ENCODE measurements around the gene INTS15.
A peak's percentile ranks its signal among the peaks of the same experiment; 100 is the strongest.

INTS15 gene

DNA sequence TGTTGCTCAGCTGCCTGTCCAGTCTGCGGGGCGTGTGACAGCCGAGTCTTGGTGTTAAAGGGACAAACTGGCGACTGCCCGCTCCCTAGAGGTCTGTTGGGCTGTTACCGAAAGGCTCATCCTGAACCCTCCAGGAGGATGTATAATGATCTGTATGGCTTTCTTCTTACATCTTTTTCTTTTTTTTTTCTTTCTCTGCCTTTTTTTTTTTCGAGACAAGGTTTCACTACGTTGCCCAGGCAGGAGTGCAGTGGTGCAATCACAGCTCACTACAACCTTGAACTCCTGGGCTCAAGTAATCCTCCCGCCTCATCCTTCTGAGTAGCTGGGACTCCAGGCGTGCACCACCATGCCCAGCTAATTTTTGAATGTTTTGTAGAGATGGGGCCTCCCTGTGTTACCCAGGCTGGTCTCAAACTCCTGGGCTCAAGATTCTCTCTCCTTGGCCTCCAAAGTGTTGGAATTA is 857 bp downstream of the INTS15 start:
- DNase-seq (ENCODE audit: insufficient read length, low spot score), result no peak
- FAIRE-seq, result peak; percentile 43
- TF ChIP-seq TAF1 (IDR thresholded peaks at IDR 0.05; ENCODE audit: low read depth, low read length), result no peak
- TF ChIP-seq POLR2AphosphoS5 (IDR thresholded peaks at IDR 0.05; ENCODE audit: low read depth, low read length), result no peak

DNA sequence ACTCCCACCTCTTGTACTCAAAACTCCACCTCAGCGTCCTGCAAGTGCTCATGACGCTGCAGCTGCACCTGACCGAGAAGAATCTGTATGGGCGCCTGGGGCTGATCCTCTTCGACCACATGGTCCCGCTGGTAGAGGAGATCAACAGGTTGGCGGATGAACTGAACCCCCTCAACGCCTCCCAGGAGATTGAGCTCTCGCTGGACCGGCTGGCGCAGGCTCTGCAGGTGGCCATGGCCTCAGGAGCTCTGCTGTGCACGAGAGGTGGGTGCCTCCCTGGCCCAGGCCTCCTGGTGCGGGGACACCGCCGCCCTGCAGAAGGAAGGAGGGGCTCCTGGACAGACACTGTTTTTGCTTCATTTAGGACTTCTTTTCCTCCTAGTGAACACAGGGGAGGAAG is 10.3 kb downstream of the INTS15 start:
- TF ChIP-seq POU2F2 (IDR thresholded peaks at IDR 0.05; ENCODE audit: low read depth, low read length) (no peak), PAX5 (IDR thresholded peaks at IDR 0.05; ENCODE audit: insufficient read depth, low read length, severe bottlenecking) (no peak), POLR2A (IDR thresholded peaks at IDR 0.05; ENCODE audit: low read depth, low read length) (no peak), TAF1 (IDR thresholded peaks at IDR 0.05; ENCODE audit: low read depth, low read length) (no peak), SPI1 (IDR thresholded peaks at IDR 0.05; ENCODE audit: low read depth, low read length) (no peak), POLR2AphosphoS5 (IDR thresholded peaks at IDR 0.05; ENCODE audit: low read depth, low read length) (no peak)
- FAIRE-seq, result no peak
- no peak for DNase-seq (ENCODE audit: insufficient read length, low spot score)

DNA sequence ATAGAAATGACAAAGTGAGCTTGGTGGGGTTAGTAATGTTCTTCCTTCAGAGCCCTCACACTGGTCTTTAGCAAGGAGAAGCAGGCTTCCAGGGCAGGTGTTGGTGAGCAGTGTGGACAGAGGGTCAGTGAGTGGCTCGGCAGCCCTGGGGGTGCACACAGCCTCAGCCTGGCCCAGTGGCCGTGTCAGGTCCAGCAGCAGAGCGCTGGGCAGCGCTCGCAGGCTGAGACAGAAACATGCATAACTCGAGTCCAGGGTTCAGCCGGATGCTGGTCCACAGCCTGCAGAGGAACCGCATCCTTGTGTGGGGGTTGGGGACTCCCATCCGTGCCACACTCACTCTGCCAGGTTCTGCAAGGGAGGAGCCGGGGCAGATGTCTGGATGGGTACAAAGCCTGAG is 14.6 kb downstream of the INTS15 start:
- FAIRE-seq, result no peak
- DNase-seq (ENCODE audit: insufficient read length, low spot score), result no peak
- no peak for TF ChIP-seq POLR2AphosphoS5 (IDR thresholded peaks at IDR 0.05; ENCODE audit: low read depth, low read length)
- TF ChIP-seq PAX5 (IDR thresholded peaks at IDR 0.05; ENCODE audit: insufficient read depth, low read length, severe bottlenecking), result no peak
- TF ChIP-seq POLR2A (IDR thresholded peaks at IDR 0.05; ENCODE audit: low read depth, low read length), result no peak
- no peak for TF ChIP-seq POU2F2 (IDR thresholded peaks at IDR 0.05; ENCODE audit: low read depth, low read length)
- no peak for TF ChIP-seq SPI1 (IDR thresholded peaks at IDR 0.05; ENCODE audit: low read depth, low read length)
- no peak for TF ChIP-seq TAF1 (IDR thresholded peaks at IDR 0.05; ENCODE audit: low read depth, low read length)

DNA sequence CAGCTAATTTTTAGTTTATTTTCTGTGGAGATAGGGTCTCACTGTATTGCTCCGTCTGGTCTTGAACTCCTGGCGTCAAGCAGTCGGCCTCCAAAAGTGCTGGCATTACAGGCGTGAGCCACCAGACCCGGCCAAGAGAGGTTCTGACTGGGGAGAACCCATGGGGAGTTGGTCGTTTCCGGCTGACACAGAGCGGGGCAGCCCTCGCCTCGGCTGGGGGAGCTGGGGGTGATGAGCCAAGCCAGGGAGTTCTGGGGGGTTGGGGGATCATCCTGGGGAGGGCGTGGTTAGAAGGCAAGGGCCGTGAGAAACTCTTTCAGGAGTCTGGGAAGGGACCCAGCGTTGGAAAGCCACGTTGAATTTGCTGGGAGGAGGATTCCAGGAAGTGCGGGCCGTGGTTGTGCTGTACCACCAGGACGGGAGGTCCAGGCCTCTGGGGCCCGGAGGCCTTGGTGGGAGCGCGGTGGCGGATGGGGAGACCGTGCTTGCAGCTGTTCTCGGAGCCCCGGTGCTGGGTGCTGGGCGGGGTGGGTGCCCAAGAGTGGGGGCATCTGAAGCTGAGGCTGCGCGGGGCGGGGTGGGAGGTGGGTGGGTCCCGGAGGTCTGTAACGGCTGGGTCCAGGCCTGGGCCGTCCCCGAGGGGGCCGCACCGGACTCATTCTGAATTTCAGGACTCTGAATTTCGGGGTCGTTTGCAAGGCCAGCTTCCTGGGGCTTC is 17.2 kb downstream of the INTS15 start:
- FAIRE-seq (no peak), DNase-seq (ENCODE audit: insufficient read length, low spot score) (no peak)
- TF ChIP-seq SPI1 (IDR thresholded peaks at IDR 0.05; ENCODE audit: low read depth, low read length), result no peak
- TF ChIP-seq POLR2A (IDR thresholded peaks at IDR 0.05; ENCODE audit: low read depth, low read length), result no peak
- TF ChIP-seq POU2F2 (IDR thresholded peaks at IDR 0.05; ENCODE audit: low read depth, low read length), result no peak
- no peak for TF ChIP-seq PAX5 (IDR thresholded peaks at IDR 0.05; ENCODE audit: insufficient read depth, low read length, severe bottlenecking)

DNA sequence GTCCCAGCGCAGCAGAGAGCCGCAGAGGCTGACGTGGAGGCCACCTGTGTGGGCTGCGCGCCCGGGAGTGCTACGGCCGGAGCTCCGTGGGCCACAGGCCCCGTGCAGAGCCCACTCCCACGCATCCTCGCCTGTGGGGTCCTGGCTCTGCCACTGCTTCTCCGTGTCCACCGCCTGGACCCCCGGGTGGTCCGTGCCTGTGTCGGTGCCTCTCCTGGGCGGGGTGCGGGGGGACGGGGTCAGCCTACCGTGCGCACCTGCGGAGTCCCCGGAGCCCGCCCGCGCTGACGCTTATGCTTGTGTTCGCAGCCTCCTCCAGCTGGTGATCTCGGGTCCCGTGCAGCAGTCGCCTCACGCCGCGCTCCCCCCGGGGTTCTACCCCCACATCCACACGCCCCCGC is 17.8 kb downstream of the INTS15 start:
- TF ChIP-seq POU2F2 (IDR thresholded peaks at IDR 0.05; ENCODE audit: low read depth, low read length), result no peak
- no peak for TF ChIP-seq TAF1 (IDR thresholded peaks at IDR 0.05; ENCODE audit: low read depth, low read length)
- TF ChIP-seq POLR2AphosphoS5 (IDR thresholded peaks at IDR 0.05; ENCODE audit: low read depth, low read length), result no peak
- TF ChIP-seq SPI1 (IDR thresholded peaks at IDR 0.05; ENCODE audit: low read depth, low read length), result no peak
- no peak for TF ChIP-seq POLR2A (IDR thresholded peaks at IDR 0.05; ENCODE audit: low read depth, low read length)
- no peak for DNase-seq (ENCODE audit: insufficient read length, low spot score)
- no peak for FAIRE-seq

DNA sequence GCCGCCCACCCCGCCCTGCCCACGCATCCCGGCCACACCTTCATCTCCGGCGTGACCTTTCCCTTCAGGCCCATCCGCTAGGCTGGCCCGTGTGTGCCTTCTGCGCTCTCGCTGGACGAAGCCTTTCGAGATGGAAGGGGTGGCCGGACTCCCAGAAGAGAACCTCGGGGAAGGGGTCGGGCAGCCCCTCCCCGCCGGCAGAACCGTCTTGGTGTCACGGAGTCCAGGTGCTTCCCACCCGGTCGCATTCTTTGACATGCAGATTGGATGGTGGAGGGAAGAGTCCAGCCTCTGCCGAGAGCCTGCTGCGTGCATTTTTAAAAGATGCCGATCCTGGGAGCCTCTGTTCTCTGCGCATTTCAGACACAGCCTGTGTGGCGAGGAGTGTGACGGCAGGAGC is 18.3 kb downstream of the INTS15 start:
- no peak for FAIRE-seq

DNA sequence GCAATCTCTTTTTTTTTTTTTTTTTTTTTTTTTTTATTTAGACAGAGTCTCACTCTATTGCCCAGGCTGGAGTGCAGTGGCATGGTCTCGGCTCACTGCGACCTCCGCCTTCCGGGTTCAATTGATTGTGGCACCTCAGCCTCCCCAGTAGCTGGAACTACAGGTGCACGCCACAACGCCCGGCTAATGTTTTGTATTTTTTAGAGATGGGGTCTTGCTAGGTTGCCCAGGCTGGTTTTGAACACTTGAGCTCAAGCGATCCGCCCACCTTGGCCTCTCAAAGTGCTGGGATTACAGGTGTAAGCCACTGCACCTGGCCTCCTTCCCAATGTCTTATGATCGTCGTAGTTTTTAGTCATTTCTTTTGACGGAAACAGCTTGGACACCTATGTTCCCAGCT is 19.0 kb downstream of the INTS15 start:
- no peak for FAIRE-seq
- no peak for TF ChIP-seq TAF1 (IDR thresholded peaks at IDR 0.05; ENCODE audit: low read depth, low read length)
- DNase-seq (ENCODE audit: insufficient read length, low spot score), result no peak

More for the DNA sequence above, 18.3 kb downstream of the INTS15 start:
- DNase-seq (ENCODE audit: insufficient read length, low spot score), result no peak
- no peak for TF ChIP-seq POLR2AphosphoS5 (IDR thresholded peaks at IDR 0.05; ENCODE audit: low read depth, low read length)

DNA sequence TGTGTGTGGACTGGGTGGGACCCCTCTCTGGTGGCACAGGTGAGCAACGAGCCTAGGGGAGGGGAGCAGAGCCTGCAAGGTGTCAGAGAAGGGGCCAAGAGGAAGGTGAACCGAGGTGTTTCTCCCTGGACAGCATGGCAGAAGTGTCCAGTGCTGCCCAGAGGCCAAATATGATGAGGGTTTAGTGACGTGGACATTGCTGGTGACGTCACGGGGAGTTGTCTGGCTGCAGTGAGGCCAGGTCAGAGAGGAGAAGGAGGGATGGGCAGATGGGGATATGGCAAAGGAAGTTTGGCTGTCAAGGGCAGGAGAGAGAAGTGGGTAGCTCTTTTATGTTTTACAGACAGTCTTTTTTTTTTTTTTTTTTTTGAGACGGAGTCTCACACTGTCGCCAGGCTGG is 23.0 kb downstream of the INTS15 start:
- no peak for FAIRE-seq
- TF ChIP-seq POLR2AphosphoS5 (IDR thresholded peaks at IDR 0.05; ENCODE audit: low read depth, low read length) (no peak), TAF1 (IDR thresholded peaks at IDR 0.05; ENCODE audit: low read depth, low read length) (no peak), SPI1 (IDR thresholded peaks at IDR 0.05; ENCODE audit: low read depth, low read length) (no peak), PAX5 (IDR thresholded peaks at IDR 0.05; ENCODE audit: insufficient read depth, low read length, severe bottlenecking) (no peak), POU2F2 (IDR thresholded peaks at IDR 0.05; ENCODE audit: low read depth, low read length) (no peak), POLR2A (IDR thresholded peaks at IDR 0.05; ENCODE audit: low read depth, low read length) (no peak)
- DNase-seq (ENCODE audit: insufficient read length, low spot score), result no peak

DNA sequence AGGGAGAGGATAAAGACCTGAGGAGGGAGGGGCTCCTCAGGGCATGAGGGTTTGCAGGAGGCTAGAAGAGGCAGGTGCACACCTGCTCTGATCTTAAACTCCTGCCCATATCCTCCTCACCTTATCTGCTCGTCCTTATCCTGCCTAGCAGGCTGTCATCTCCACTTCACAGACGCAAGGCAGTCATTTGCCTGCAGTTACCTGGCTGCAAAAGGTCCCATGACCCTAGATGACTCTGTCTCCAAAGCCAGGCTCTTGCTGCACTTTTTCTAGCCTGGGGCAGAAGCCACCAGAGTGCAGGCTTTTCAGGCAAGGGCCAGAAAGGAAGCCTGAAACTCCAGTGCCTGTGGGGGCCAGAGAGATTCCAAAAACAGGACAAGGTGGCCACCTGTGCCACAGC is 23.9 kb downstream of the INTS15 start:
- FAIRE-seq (no peak), DNase-seq (ENCODE audit: insufficient read length, low spot score) (no peak)
- TF ChIP-seq POLR2A (IDR thresholded peaks at IDR 0.05; ENCODE audit: low read depth, low read length) (no peak), POLR2AphosphoS5 (IDR thresholded peaks at IDR 0.05; ENCODE audit: low read depth, low read length) (no peak), SPI1 (IDR thresholded peaks at IDR 0.05; ENCODE audit: low read depth, low read length) (no peak), PAX5 (IDR thresholded peaks at IDR 0.05; ENCODE audit: insufficient read depth, low read length, severe bottlenecking) (no peak), POU2F2 (IDR thresholded peaks at IDR 0.05; ENCODE audit: low read depth, low read length) (no peak), TAF1 (IDR thresholded peaks at IDR 0.05; ENCODE audit: low read depth, low read length) (no peak)

DNA sequence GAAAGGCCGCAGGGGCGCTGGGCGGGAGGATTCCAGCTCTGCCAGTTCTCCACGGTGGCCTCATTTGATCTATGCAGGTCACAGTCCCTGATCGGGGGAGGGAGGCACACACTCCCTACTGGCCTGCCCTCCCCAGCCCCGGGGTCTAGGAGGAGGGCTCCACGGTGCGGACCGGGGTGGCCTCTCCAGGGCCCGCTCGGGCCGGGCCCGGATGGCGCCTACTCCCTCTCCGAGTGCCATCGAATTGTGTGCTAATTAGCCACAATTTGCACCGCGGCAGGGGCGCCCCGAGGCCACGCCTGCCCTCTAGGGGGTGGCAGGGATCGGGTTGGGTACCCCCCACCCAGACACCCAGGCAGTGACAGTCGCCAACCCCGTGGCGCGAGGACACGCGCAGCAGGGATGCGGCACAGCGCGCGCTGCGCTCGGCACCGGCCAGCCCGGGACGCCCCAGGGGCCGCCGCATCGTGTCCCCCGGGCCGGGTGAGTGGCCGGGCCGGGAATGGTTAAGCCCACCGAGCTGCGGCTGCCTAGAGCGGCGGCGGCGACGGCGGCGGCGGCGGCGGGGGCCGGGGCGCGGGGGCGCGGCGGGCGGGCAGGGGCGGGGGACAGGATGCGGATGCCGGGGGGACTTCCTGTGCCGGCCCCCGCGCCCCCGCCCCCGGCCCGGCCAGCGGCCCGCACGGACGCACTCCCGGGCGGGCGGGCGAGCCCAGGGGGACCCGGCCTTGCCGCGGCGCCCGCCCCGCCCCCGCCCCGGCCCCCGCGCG is 25.3 kb downstream of the INTS15 start, which contains the start of gene ZNF853:
Gene ZNF853, plus strand, starts transcription at position 658 of the 770 bp plus-strand sequence. CDS start 565 bp downstream, outside the sequence.
- DNase-seq (ENCODE audit: insufficient read length, low spot score) (no peak), FAIRE-seq (no peak)
- no peak for TF ChIP-seq POU2F2 (IDR thresholded peaks at IDR 0.05; ENCODE audit: low read depth, low read length)
- TF ChIP-seq SPI1 (IDR thresholded peaks at IDR 0.05; ENCODE audit: low read depth, low read length), result no peak
- TF ChIP-seq PAX5 (IDR thresholded peaks at IDR 0.05; ENCODE audit: insufficient read depth, low read length, severe bottlenecking), result no peak
- TF ChIP-seq POLR2AphosphoS5 (IDR thresholded peaks at IDR 0.05; ENCODE audit: low read depth, low read length), result no peak
- no peak for TF ChIP-seq POLR2A (IDR thresholded peaks at IDR 0.05; ENCODE audit: low read depth, low read length)
- no peak for TF ChIP-seq TAF1 (IDR thresholded peaks at IDR 0.05; ENCODE audit: low read depth, low read length)
